KOPT-K1 (cell line): Measurements from ENCODE around the gene SP100.

Source experiments
- H3K27ac ChIP-seq: fragments of 200-600 bp; sonication (generic); 2 replicates; pipeline ENCODE4 v1.5.1; 2016; ENCODE audit warnings: antibody characterized with exemption, mild to moderate bottlenecking, low read depth, low read length; ENCODE audit not compliant: poor library complexity, severe bottlenecking
- H3K36me3 ChIP-seq: fragments of 200-600 bp; sonication (generic); 2 replicates; pipeline ENCODE4 v1.5.1; 2017; ENCODE audit warnings: antibody characterized with exemption, mild to moderate bottlenecking, low read length, moderate library complexity; ENCODE audit not compliant: insufficient read depth
- H3K9me3 ChIP-seq: fragments of 200-600 bp; sonication (generic); 2 replicates; pipeline ENCODE4 v1.5.1; 2017; ENCODE audit warnings: antibody characterized with exemption, low read length, mild to moderate bottlenecking; ENCODE audit not compliant: insufficient read depth, poor library complexity, severe bottlenecking

Gene SP100

DNA sequence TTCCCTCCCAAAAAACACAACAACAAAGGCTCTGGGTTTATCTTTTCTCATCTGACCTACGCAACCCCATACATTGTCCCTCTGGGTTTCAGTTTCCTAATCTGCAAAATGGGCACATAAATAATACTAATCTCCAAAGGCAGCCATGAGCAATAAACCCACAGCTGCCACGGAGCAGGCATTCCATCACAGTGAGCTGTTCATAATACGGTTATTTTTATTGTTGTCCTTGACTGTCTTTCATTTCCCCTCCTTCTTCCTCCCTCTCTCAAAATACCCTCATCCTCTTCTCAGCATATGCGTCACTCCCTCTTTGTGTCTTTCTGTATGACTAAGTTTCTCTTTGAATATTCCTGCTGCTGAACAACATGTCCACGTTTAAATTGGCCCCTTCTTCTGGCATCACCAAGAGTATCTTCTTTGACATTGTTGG, 166.9 kb downstream of the SP100 start:
- Histone ChIP-seq H3K27ac (no peak overlapping the region), H3K36me3 (no peaks in the 10 kb centered on the region), H3K9me3 (no peaks in the 10 kb centered on the region)

- Histone ChIP-seq H3K36me3 (no peaks in the 10 kb centered on the region), H3K9me3 (no peaks in the 10 kb centered on the region), H3K27ac (no peak overlapping the region)
Observed at GRCh38 chr2:230583581-230583980, 167.6 kb downstream of the SP100 start.

DNA sequence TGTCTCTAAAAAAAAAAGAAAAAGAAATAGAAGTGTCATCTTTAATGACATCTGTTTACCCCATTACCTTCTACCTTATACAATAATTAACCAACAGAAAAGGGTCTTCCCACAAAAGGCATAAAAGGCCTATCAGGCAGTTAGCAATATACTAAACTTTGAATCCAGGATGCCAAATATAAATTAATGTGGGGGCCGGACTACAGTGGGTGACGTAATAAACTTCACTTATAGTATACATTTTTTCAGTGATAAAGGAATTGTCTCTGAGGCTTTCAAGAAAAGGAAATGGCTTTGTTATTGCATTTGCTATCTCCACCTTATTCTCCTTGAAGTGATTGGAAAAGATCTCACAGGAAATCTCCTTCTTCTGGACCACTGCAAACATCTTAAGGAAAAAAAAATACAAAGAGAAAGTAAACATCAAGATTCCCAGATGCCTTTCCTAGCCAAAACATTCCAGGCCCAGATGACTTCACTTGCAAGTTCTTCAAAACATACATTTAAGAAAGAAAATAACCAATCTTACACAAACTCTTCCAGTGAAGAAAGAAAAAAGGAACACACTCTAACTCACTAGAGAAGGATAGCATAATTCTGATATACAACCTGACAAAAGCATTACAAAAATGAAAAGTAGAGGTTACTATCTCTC, 170.5 kb downstream of the SP100 start:
- H3K27ac ChIP-seq, result no peak overlapping the region
- no peaks in the 10 kb centered on the region for H3K9me3 ChIP-seq
- no peaks in the 10 kb centered on the region for H3K36me3 ChIP-seq

DNA sequence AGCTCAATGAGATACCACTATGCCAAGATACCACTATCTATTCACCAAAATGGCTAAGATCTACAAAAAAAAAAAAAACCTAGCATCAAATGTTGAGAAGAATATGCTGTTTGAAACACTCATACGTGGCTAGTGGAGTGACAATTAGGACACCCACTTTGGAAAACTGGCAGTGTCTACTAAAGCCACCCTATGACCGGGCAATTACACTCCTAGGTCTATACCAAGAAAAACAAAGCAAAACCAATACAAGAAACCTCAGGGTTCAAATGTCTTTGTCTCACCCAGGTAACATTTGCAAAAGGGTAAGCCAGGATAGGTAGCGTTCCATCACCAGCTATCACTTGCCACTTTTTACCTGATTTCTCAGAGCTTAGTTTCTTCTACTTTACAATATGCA, 173.0 kb downstream of the SP100 start:
- Histone ChIP-seq H3K36me3 (no peaks in the 10 kb centered on the region), H3K9me3 (no peaks in the 10 kb centered on the region), H3K27ac (no peak overlapping the region)

GRCh38 chr2:230589497-230590015, 173.6 kb downstream of the SP100 start:
- H3K9me3 ChIP-seq, result no peaks in the 10 kb centered on the region

GRCh38 chr2:230590333-230590732, 174.3 kb downstream of the SP100 start:
- no peaks in the 10 kb centered on the region for H3K36me3 ChIP-seq
- H3K27ac ChIP-seq, result no peak overlapping the region
- H3K9me3 ChIP-seq, result no peaks in the 10 kb centered on the region

More at GRCh38 chr2:230589497-230590015, 173.6 kb downstream of the SP100 start:
- no peaks in the 10 kb centered on the region for H3K36me3 ChIP-seq
- no peak overlapping the region for H3K27ac ChIP-seq

- peak overlapping the region; percentile 37 for H3K27ac ChIP-seq
- H3K9me3 ChIP-seq, result no peaks in the 10 kb centered on the region
- H3K36me3 ChIP-seq, result no peaks in the 10 kb centered on the region
Observed at GRCh38 chr2:230591850-230592249, 175.8 kb downstream of the SP100 start.

- Histone ChIP-seq H3K9me3 (no peaks in the 10 kb centered on the region), H3K36me3 (no peaks in the 10 kb centered on the region), H3K27ac (peak overlapping the region; percentile 37)
Observed at GRCh38 chr2:230592775-230593174, 176.8 kb downstream of the SP100 start.
